ENCODE data around the gene COL18A1. TPM values are rescaled to one million over a fixed set of nuclear protein-coding genes. Genes with fewer than 3 reads are reported as not detected.
"Not testable (repeated sequence)": the region's sequence is repeated elsewhere in the genome, so short reads cannot be mapped to it uniquely, and the experiment has no call there.

COL18A1 gene
- total and polyA plus RNA-seq, 4 donors, result 44.9 to 308 (median 232) TPM

DNA sequence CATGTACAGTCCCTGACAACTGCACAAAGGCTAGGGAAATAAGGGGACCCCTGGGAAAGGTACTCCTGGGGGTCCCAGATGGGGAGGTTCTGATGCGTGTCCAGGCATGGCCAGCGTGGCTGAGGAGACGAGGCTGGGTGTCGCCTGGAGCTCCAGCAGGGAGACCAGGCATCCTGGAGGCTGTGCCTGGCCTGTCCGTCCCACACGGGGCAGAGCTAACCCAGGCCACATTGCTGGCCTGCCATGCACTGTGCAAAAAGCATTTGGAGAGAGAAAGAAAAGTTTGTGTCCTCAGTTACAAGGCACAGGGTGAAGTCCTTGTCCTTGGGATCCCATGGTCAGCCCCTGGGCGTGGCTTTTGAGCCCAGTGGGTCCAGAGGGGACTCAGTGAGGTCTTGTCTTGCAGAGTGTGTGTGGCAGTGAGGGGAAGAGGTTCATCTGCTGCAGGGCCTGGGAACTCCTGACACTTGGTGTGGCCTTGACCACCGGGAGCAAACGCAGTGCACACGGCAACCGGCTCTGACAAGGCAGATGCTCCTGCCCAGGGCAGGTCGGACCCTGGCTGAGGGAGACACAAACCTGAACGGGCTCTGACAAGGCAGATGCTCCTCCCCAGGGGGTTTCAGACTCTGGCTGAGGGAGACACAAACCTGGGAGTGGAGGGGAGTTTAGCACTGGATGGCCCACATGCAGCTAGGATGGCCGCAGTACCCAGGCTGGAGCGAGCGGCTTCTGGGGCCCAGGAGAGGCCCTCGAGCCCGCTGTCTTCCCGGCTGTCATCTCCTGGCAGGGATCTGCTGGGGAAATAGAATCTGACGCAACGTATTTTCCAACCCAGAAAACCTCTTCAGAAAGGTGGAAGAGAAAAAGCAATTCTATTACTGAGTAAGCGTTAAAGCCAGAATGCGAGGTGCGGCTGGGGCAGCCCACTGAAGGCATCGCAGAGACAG is 37.3 kb upstream of the COL18A1 start:
- H3K9ac ChIP-seq (ENCODE audit: low read depth in 1 of 2, low read length in 2 of 2), result no peak overlapping the region
- H3K27ac ChIP-seq (ENCODE audit: low read depth in 1 of 2, low read length in 2 of 2), result peak overlapping the region in 1 of 2 donors; percentile 48
- H3K4me1 ChIP-seq (ENCODE audit: control insufficient read depth in 4 of 4, insufficient read depth in 4 of 4, low read length in 3 of 4), result peaks cover 0 to 4% (median 0%) of the 10 kb centered on the region in 4 donors
- 78% methylated on average over 25 of the region's 25 CpGs for WGBS
- TF ChIP-seq TAF1 (conservative IDR thresholded peaks at IDR 0.05), result no peak
- no peak for TF ChIP-seq RAD21 (IDR thresholded peaks at IDR 0.05)
- no peaks in the 10 kb centered on the region for H3K27me3 ChIP-seq (ENCODE audit: control insufficient read depth in 4 of 4, insufficient read depth in 4 of 4, low read length in 3 of 4)
- H3K9me3 ChIP-seq (ENCODE audit: control insufficient read depth in 4 of 4, low read length in 3 of 4), result no peaks in the 10 kb centered on the region
- DNase-seq (ENCODE audit: low spot score), result no peak
- H3K36me3 ChIP-seq (ENCODE audit: control insufficient read depth in 4 of 4, insufficient read depth in 3 of 4, low read depth in 1 of 4, low read length in 3 of 4), result no peaks in the 10 kb centered on the region
- H3K4me3 ChIP-seq (ENCODE audit: low read depth in 1 of 3, low read length in 3 of 3), result no peak overlapping the region

DNA sequence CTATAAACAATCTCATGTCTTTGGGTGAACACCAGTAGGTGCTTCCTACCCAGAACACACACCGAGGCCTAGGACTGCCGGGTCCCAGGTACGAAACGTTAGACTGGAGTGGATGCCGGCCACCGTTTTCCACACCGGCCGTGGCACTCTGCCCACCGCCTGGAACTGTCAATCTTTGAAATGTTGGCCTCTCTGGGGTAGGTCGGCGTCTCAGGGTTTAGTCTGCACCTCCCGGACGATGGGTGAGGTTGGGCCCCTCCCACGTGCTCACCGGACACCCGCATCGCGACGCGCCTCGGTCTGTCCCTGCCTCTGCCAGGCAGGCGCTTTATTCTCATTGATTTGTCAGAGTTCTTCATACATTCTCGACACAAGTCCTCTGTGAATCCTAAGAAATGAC is 35.9 kb upstream of the COL18A1 start:
- 93% methylated on average over 23 of the region's 23 CpGs for WGBS
- H3K27me3 ChIP-seq (ENCODE audit: control insufficient read depth in 4 of 4, insufficient read depth in 4 of 4, low read length in 3 of 4); DNase-seq (ENCODE audit: low spot score); H3K9me3 ChIP-seq (ENCODE audit: control insufficient read depth in 4 of 4, low read length in 3 of 4); H3K4me3 ChIP-seq (ENCODE audit: low read depth in 1 of 3, low read length in 3 of 3); H3K4me1 ChIP-seq (ENCODE audit: control insufficient read depth in 4 of 4, insufficient read depth in 4 of 4, low read length in 3 of 4); H3K27ac ChIP-seq (ENCODE audit: low read depth in 1 of 2, low read length in 2 of 2); H3K9ac ChIP-seq (ENCODE audit: low read depth in 1 of 2, low read length in 2 of 2); H3K36me3 ChIP-seq (ENCODE audit: control insufficient read depth in 4 of 4, insufficient read depth in 3 of 4, low read depth in 1 of 4, low read length in 3 of 4): not testable (repeated sequence)

DNA sequence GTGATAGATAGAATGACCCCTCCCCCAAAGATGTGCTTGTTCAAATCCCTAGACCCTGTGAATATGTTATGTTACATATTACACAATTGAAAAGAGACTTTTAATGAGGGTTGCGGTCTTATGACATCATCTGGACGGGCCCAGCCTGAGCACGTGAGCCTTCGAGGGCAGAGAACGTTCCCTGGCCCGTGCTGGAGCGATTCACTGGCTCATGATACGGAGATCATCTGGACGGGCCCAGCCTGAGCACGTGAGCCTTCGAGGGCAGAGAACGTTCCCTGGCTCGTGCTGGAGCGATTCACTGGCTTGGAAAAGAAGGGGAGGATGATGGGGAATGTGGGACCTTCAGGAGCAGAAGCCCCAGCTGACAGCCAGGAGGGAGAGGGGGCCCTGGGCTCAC is 34.4 kb upstream of the COL18A1 start:
- no peaks in the 10 kb centered on the region for H3K9me3 ChIP-seq (ENCODE audit: control insufficient read depth in 4 of 4, low read length in 3 of 4)
- no peaks in the 10 kb centered on the region for H3K36me3 ChIP-seq (ENCODE audit: control insufficient read depth in 4 of 4, insufficient read depth in 3 of 4, low read depth in 1 of 4, low read length in 3 of 4)
- no peaks in the 10 kb centered on the region for H3K4me1 ChIP-seq (ENCODE audit: control insufficient read depth in 4 of 4, insufficient read depth in 4 of 4, low read length in 3 of 4)
- no peaks in the 10 kb centered on the region for H3K27me3 ChIP-seq (ENCODE audit: control insufficient read depth in 4 of 4, insufficient read depth in 4 of 4, low read length in 3 of 4)
- WGBS, result 84% methylated on average over 14 of the region's 14 CpGs
- no peak overlapping the region for H3K27ac ChIP-seq (ENCODE audit: low read depth in 1 of 2, low read length in 2 of 2)
- DNase-seq (ENCODE audit: low spot score), result no peak
- TF ChIP-seq HNF4A (conservative IDR thresholded peaks at IDR 0.05) (no peak), EGR1 (IDR thresholded peaks at IDR 0.05; ENCODE audit: low read depth in 2 of 2) (no peak), TAF1 (conservative IDR thresholded peaks at IDR 0.05) (no peak), GABPA (IDR thresholded peaks at IDR 0.05 in 1 of 2, conservative IDR thresholded peaks at IDR 0.05 in 1 of 2) (no peak), FOXA1 (IDR thresholded peaks at IDR 0.05) (no peak), FOXA2 (IDR thresholded peaks at IDR 0.05) (no peak), SP1 (IDR thresholded peaks at IDR 0.05) (no peak), HNF4G (IDR thresholded peaks at IDR 0.05) (no peak), NR2F2 (IDR thresholded peaks at IDR 0.05) (no peak)
- TF ChIP-seq, protein P1, sequence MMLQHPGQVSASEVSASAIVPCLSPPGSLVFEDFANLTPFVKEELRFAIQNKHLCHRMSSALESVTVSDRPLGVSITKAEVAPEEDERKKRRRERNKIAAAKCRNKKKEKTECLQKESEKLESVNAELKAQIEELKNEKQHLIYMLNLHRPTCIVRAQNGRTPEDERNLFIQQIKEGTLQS (IDR thresholded peaks at IDR 0.05), result no peak
- TF ChIP-seq, protein P2, sequence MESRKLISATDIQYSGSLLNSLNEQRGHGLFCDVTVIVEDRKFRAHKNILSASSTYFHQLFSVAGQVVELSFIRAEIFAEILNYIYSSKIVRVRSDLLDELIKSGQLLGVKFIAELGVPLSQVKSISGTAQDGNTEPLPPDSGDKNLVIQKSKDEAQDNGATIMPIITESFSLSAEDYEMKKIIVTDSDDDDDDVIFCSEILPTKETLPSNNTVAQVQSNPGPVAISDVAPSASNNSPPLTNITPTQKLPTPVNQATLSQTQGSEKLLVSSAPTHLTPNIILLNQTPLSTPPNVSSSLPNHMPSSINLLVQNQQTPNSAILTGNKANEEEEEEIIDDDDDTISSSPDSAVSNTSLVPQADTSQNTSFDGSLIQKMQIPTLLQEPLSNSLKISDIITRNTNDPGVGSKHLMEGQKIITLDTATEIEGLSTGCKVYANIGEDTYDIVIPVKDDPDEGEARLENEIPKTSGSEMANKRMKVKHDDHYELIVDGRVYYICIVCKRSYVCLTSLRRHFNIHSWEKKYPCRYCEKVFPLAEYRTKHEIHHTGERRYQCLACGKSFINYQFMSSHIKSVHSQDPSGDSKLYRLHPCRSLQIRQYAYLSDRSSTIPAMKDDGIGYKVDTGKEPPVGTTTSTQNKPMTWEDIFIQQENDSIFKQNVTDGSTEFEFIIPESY (IDR thresholded peaks at IDR 0.05), result no peak
- no peak overlapping the region for H3K9ac ChIP-seq (ENCODE audit: low read depth in 1 of 2, low read length in 2 of 2)
- no peak overlapping the region for H3K4me3 ChIP-seq (ENCODE audit: low read depth in 1 of 3, low read length in 3 of 3)

Measured in liver (tissue), 9 donors.